GM19463 (cell line): Measurements from ENCODE around the gene NBR1.
"Not testable (repeated sequence)": the region's sequence is repeated elsewhere in the genome, so short reads cannot be mapped to it uniquely, and the experiment has no call there.

Experiments used
- ATAC-seq: cut with Tn5 transposase; IDR thresholded peaks from one replicate; pipeline ENCODE4 v1.9.1; 2021; ENCODE audit warnings: mild to moderate bottlenecking, moderate library complexity; ENCODE audit not compliant: unreplicated experiment

The NBR1 gene

GRCh38 chr17:43155666-43156065, 15.3 kb upstream of the NBR1 start:
- no peak for ATAC-seq

DNA sequence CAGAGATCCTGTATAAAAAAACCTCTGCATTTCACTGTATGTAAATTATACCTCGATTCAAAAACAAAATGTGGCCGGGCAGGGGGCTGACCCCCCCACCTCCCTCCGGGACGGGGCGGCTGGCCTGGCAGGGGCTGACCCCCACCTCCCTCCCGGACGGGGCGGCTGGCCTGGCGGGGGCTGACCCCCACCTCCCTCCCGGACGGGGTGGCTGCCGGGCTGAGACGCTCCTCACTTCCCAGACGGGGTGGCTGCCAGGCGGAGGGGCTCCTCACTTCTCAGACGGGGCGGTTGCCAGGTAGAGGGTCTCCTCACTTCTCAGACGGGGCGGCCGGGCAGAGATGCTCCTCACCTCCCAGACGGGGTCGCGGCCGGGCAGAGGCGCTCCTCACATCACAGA, 11.8 kb upstream of the NBR1 start:
- not testable (repeated sequence) for ATAC-seq

DNA sequence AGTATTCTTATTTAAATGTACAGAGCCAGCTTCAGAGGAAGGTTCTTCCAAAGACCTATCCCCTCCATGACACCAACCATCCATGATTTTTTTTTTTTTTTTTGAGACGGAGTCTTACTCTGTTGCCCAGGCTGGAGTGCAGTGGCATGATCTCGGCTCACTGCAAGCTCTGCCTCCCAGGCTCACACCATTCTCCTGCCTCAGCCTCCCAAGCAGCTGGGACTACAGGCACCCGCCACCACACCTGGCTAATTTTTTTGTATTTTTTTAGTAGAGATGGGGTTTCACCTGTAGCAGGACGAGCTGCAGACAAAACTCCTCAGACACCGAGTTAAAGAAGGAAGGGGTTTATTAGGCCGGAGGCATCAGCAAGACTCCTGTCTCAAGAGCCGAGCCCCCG, 11.1 kb upstream of the NBR1 start:
- ATAC-seq: not testable (repeated sequence)

DNA sequence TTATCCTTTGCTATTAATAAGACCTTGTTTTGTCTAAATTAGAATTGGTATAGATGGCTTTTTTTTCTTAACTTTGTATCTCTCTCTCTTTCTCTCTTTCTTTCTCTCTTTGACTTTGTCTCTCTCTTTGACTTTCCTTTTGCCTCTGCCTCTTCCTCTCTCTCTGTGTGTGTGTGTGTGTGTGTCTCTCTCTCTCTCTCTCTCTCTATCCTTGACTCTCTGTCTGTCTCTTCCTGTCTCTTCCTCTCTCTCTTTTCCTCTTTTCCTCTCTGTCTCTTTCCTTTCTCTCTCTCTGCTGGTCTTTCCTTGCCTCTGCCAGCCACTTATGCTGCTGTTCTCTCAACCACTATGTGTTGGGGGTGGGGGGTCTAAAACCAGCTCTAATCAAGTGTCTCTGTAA, 5.0 kb upstream of the NBR1 start:
- ATAC-seq: not testable (repeated sequence)

DNA sequence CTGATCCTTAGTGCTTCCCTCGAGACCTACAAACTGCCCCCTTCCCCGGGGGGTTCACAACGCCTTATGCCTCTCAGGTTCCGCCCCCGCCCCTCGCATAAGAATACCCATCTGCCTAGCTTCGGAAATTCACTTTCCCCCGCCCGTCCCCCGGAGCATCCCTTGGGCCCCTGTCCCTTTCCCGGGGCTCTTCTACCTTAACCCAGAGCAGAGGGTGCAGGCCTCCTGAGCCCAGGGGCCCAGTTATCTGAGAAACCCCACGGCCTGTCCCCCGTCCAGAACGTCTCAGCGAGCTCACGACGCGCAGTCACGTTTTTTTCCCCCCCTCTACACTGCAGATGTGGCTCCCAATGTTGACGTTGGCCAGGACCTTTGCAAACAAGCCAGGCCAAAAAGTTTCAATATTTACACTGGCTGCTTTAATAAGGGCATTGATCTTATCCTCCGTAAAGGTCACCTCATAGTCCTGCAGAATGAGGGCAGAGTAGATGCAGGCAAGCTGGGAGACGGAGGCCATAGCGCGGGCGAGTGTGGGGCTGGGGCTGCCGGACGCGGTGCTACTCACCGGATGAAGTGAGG, 1.4 kb upstream of the NBR1 start:
- peak; percentile 18 for ATAC-seq

DNA sequence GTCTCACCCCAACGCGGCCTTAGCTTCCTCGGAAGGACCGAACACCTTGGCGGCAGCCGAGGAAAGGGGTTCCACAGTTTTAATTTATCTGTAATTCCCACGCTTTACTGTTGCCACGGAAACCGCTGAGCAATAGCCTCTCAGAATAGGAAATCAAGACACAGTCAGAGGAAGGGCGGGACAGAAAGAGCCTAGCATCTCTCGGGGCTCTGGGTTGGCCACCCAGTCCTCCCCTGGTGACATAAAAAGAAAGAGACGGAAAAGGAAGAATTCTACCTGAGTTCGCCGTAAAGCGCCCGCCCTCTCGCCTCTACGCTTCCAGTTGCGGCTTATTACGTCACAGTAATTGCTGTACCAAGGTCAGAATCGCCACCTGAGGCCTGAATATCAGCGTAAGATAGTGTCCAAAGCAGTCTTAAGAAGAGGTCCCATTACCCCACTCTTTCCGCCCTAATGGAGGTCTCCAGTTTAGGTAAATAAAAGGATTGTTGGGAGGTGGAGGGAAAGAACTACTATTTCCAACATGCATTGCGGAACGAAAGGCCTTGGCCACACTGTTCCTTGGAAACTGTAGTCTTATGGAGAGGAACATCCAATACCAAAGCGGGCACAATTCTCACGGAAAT, 761 bp upstream of the NBR1 start:
- peak; percentile 56 for ATAC-seq

GRCh38 chr17:43171586-43172487, 823 bp downstream of the NBR1 start:
- ATAC-seq: no peak

DNA sequence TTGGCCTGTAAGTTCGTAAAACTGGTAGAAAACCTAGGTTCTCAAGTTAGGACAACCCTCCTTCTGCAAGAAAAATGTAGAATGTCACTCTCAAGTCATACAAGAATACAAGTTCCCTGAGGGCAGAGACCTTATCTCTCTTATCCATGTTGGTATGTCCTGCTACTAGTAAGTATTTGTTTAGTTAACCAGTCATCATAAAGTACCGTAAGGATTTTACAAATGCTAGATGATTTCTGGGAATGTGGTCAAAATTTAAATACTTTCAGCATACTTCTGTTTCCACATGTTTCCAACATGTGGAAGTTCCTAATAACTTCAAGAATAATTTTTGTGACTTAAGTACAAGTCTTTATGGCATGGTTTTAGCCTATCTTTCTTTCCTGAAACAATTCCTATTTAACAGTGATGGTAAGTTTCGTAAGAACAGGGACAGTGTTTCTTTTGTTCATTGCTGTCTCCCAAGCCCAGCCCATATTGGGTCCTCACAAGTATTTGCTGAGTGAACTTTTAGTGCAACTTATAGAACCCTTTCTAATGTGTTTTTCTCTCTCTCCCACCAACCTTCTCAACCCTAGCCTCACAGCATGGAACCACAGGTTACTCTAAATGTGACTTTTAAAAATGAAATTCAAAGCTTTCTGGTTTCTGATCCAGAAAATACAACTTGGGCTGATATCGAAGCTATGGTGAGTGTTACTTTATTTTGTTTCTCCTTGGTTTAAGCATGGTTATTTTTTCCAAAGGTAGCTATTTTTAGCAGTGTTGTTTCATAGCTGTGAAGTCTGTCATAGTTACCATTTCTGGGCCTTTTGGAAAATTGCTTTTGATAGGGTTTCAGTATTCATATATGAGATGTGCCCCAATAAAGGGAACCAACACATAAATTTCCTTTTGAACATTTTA, 4.5 kb downstream of the NBR1 start:
- ATAC-seq: no peak

DNA sequence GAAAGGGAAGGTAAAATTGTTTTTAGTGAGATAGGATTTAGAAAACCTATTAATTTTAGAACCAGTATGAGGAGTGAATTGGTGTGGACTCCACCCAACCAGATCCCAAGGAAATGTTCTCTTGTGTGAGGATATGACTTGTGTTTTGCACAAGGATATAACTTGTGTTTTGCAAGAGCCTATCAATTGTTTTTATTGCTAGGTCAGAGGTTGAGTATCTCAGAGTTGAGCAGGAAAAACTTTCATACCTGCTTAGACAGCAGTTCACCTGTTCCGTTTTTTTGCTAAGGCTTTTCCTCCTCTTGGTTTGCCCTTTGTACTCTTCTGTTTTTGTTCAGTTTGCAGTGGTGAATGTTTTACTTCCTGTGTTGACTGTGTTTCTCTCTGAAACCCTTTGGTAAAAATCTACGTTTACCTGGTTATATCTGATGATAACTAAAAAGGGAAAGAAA, 5.1 kb downstream of the NBR1 start:
- ATAC-seq: no peak

- ATAC-seq: no peak
Observed at GRCh38 chr17:43183921-43184320, 12.9 kb downstream of the NBR1 start.

- not testable (repeated sequence) for ATAC-seq
Observed at GRCh38 chr17:43186656-43187055, 15.6 kb downstream of the NBR1 start.

GRCh38 chr17:43193251-43193650, 22.2 kb downstream of the NBR1 start:
- ATAC-seq: no peak

GRCh38 chr17:43199633-43200032, 28.6 kb downstream of the NBR1 start:
- no peak for ATAC-seq

DNA sequence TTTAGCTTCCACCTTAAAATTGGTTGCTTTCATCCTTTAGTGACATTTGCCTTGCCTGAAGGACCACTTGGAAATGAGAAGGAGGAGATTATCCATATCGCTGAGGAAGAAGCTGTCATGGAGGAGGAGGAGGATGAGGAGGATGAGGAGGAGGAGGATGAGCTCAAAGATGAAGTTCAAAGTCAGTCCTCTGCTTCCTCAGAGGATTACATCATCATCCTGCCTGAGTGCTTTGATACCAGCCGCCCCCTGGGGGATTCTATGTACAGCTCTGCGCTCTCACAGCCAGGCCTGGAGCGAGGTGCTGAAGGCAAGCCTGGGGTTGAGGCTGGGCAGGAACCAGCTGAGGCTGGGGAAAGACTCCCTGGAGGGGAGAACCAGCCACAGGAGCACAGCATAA, 29.1 kb downstream of the NBR1 start:
- no peak for ATAC-seq

DNA sequence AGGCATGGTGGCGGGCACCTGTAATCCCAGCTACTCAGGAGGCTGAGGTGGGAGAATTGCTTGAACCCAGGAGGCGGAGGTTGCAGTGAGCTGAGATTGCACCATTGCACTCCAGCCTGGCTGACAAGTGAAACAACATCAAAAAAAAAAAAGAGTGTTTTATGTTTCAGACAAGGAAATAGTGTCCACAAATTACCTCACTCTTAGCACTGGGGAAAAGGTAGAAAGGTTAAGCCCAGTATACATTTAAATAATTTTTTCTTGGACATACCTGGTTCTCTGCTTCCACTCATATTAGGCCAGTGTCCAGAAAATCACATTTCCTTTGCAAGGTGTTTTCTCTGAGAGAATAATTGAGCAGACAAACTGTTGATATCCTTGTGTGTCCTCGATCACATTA, 32.0 kb downstream of the NBR1 start:
- ATAC-seq: not testable (repeated sequence)

- no peak for ATAC-seq
Observed at GRCh38 chr17:43210576-43210975, 39.6 kb downstream of the NBR1 start.

DNA sequence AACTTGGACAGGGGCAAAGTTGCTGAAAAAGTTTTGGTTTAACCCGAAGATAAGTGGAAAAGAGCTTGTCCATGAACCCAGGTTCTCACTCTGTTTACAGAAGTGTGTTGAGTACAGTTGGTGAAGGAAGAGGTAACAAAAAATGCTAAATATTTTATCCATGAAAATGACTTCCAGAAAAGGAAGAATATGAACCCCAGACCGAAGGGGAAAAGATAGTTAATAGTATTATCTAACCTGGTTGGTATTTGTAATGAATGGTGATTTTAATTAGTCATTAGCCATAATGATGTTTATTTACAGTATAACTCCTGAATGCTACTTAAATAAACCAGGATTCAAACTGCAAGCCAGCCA, 40.1 kb downstream of the NBR1 start:
- no peak for ATAC-seq

GRCh38 chr17:43211480-43212402, 40.7 kb downstream of the NBR1 start, which contains the start of gene TMEM106A:
Gene TMEM106A, plus strand, starts transcription at chr17:43211875. Its CDS starts 1,167 bp downstream, at chr17:43213042.
- peak; percentile 64 for ATAC-seq

- ATAC-seq: no peak
Observed at GRCh38 chr17:43212641-43213490, 41.9 kb downstream of the NBR1 start.
